HG02870 (cell line): ENCODE data around the gene GOLGA7B.

Experiments used
- ATAC-seq: cut with Tn5 transposase; IDR thresholded peaks from one replicate; pipeline ENCODE4 v1.9.1; 2021; ENCODE audit warnings: mild to moderate bottlenecking, moderate library complexity; ENCODE audit not compliant: unreplicated experiment

The GOLGA7B gene

DNA sequence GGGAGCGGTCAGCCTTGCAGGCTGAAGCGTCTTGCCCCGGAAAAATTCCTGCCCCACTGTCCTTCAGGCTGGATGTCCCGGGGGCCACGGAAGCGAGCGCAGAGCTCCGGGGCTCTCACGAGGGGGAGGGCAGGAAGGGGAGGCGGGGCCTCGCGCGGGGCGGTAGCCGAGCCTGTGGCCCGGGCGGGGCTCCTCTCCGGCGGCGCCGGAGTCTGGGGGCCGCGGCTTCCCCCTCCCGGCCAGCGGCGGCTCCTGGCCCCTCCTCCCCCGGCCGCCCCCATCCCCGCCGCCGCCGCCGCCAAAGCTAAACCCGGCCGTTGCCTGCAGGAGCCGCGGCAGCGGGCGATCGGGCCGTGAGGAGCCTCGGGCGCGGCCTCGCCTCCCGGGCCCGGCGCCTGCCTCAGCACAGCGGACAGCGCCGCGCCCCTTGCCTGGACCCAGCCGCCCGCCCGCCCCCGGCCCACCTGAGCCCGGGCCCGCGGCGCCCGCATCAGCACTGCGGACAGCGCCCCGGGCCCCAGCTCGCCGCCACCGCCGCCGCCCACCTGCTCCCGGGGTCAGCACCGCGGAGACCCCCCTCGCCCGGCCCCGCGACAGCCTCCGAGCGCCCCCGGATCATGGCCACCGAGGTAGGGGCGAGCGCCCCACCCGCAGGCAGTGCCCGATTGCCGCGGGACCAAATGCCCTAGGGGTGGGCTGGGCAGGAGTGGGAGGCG, at the start of gene GOLGA7B:
Gene GOLGA7B, plus strand, starts transcription at position 157 of the 716 bp plus-strand sequence. Its CDS starts 461 bp downstream, at position 618.
- ATAC-seq = no peak

DNA sequence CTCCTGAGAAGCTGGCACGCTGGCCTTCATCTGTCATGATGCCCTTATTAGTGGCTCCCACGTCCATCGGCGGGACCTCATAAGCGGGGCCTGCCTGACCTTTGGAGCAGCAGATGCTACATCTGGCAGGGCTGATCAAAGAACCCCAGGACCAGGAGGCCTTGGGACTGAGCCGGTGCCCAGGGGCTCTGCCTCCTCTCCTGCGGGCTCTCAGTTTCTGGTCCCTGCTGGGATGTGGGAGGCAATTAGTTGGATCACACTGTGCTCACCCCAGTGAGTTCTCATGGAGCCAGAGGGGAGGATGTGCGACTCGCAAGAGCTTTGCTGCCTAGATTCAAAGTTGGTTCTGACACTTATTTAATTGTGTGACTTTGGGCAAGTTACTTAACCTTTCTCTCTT, 49.2 kb upstream of the GOLGA7B start:
- ATAC-seq = no peak

DNA sequence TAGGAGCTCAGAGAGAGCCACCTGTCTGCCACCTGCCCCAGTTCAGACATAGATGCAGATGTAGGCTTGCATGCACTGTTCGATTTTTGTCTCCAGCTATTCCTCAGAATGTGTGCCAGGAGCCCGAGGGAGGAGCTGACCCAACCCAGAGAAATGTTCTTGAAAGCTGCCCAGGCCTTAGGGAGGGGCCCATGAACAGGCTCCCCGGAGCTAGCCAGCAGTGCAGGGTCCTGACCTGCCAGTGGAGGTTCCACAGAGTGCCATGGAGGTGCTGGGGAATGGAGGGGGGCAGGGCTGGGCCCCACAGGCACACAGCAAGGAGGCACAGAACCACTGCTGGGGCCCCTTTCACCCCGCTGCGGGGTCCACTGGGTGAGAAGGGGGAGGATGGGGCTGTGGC, 48.2 kb upstream of the GOLGA7B start:
- no peak for ATAC-seq

DNA sequence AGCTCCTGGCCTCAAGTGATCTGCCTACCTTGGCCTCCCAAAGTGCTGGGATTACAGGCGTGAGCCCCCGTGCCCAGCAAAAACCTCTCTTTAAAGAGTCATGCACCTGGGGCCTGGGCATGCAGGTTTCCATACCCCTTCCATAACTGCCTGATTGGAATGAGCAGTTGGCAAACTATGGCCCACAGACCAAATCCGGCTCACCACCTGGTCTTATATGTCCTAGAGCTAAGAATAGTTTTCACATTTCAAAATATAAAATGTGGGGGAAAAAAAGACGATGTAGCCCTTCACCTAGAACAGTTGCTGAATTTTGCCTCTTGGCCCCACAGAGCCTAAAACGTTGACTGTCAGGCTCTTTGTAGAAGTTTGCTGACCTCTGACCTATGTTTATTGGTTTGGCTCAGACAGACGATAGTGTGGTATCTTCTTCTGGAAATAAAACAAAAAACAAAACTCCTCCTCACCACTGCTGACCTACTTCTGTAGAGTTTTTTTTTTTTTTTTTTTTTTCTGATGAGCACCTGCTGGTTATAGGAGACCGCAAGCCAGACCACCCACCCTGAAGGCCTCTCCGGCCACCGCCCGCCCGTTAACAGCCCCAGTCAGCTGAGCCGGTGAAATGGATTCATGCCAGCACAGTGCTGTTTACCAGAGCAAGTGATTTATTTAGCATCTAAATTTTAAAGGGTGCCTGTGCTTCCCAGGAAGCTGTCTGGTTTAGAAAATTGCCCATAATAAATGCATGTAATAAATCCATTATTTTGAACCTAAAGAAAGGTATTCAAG, 44.4 kb upstream of the GOLGA7B start:
- ATAC-seq = no peak

DNA sequence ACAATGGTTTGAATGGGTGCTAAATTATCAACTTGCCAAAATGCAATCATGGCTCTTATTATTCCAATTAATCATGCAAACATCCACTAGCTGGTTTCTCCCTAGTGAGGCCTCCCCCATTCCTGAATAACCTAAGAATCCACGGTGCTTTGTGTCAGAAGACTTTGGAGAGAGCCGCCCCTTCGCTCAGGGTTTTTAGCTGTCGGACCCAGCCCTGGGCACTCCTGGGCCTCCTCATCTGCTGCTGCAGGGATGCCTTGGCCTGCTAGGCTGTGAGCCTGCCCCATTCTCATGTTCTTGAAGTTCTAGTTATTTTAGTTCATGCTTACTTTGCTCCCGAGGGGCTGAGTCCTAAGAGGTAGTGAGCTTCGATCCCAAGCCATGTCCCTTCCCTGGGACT, 43.7 kb upstream of the GOLGA7B start:
- ATAC-seq = no peak

DNA sequence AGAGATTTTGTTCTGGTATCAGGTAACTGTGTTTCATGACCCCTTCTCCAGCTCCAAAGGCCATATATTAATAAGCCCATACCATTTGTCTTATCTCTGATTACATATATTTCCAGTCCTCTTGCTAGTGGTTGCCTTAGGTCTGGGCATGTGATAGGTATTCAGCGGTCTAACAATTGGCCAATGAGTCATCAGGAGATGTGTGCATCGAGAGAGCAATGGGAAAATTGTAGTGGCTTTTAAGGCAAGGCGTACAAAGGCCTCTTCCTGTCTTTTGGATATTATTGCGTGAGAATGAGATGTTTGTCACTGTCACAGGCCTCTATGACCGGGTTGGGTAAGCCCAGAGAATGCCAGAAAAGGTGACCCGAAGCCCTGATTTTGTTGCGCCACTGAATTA, 39.2 kb upstream of the GOLGA7B start:
- ATAC-seq = no peak

DNA sequence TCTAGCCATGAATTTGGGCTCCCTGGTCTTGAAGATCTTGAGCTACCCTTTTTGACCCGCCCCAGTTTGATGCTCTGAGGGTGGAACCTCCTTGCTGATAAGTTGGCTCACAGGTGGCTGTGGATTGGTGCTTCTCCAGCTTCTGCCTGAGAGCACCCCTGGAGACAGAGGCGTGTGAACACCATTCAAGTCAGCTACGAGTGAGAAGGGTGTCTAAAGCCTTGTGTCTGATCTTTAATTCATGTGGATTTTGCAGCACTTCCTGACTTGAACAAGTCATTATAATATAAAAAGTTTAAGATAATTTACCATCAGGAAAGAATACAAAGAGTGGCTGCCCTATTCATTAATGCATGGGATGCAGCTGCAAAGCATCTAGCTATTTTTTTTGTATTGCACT, 37.7 kb upstream of the GOLGA7B start:
- no peak for ATAC-seq

DNA sequence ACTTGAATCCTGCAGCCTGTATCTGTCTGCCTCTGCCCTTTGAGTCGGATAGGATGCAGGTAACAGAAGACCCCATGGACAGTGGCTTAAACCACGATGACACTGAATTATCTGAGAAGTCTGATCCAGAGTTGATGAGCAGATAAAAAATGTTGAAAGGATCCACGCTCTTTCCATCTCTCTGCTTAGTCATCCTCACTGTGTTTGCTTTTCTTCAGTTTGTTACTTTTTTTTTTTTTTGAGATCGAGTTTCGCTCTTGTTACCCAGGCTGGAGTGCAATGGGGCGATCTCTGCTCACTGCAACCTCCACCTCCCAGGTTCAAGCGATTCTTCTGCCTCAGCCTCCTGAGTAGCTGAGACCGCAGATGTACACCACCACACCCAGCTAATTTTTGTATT, 36.9 kb upstream of the GOLGA7B start:
- ATAC-seq = no peak

DNA sequence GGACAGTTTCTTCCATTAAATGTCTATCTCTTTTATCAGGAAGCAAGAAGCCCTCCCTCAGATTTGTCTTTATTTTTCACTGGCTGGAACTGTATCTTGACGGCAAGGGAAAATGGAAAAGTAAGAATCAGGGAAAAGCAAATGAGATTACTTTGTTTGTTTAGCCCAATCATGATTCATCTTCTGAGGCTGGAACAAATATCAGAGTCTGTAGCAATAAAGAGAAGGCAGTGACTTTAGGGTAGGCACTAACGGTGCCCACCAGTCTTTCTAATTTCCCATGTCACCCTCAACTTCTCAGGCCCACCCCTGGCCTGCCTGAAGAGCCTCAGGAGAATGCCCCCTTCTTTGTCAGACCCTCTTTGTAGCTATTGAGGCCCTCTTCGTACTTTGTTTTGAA, 36.3 kb upstream of the GOLGA7B start:
- ATAC-seq = no peak

DNA sequence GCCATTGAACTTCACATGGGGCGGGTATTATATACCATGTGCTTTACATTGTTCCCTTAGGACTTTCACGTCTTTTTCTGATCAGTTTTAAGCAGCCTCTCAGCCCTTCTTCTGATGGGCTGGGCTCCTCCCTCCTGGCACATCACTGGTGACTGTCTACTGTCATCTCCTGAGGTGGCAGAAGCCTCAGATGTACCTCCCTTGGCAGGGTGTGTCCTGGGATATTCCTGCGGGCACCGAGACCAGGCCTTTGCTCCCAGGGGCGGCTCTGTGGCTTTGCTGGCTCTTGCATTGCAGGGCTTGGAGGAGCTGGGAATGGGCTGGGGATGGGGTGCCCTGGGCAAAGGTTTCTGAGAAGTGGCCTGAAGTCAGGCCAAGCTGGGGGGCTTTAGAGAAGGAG, 34.6 kb upstream of the GOLGA7B start:
- ATAC-seq = no peak

DNA sequence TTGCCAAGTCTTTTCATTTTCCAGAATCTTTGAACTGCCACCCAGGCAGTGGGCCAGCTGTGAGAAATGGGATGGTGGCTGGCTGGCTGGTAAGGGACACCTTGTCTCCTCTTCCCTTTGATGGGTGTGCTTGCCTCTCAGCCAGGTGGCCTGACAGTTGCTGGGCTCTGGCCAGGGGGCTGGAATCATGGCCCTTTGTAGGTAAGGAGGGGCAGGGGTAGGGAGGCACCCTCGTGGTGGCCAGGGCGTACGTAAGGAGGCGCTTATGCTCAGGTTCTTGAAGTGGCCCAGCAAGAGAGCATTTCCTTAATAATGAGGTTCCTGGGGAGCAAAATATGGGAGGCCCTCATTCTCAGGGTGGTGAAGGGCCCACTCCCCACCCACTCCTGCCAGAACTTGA, 33.0 kb upstream of the GOLGA7B start:
- ATAC-seq = no peak

DNA sequence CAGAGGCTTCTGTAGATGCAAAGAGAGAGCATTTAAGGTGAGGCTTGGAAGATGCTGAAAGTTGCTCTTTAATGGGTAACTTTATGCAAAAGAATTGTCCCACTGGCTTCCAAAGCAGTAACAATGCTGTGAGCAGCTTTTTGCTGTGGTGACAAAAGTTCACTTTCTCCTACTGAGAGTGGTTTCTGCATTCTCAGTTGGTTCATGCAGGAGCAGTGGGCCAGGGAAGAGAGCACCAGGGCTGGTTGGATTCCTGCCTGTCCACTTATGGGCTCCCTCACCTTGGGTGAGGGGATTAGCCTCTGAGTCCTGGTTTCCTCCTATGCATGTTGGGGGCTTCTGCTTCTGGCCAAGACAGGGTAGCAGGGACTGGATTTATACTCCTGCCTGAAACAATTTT, 31.1 kb upstream of the GOLGA7B start:
- ATAC-seq = no peak

DNA sequence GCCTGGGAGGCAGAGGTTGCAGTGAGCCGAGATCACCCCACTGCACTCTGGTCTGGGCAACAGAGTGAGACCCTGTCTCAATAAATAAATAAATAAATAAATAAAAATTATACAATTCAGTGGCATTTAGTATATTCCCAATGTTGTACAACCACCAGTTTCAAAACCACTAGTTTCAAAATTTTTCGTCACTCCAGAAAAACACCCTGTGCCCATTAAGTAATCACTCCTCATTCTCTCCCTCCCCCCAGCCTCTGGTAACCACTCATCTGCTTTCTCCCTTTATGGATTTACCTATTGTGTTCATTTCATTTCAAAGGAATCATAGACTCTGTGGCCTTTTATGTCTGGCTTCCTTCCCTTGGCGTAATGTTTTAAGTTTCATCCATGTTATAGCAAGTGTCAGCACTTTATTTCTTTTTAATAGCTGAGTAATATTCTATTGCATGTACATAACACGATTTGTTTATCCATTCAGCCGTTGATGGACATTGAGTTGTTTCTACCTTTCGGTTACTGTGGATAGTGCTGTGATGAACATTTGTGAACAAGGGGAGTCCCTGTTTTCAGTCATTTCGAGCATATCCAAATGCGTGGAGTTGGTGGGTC, 29.4 kb upstream of the GOLGA7B start:
- ATAC-seq = no peak

DNA sequence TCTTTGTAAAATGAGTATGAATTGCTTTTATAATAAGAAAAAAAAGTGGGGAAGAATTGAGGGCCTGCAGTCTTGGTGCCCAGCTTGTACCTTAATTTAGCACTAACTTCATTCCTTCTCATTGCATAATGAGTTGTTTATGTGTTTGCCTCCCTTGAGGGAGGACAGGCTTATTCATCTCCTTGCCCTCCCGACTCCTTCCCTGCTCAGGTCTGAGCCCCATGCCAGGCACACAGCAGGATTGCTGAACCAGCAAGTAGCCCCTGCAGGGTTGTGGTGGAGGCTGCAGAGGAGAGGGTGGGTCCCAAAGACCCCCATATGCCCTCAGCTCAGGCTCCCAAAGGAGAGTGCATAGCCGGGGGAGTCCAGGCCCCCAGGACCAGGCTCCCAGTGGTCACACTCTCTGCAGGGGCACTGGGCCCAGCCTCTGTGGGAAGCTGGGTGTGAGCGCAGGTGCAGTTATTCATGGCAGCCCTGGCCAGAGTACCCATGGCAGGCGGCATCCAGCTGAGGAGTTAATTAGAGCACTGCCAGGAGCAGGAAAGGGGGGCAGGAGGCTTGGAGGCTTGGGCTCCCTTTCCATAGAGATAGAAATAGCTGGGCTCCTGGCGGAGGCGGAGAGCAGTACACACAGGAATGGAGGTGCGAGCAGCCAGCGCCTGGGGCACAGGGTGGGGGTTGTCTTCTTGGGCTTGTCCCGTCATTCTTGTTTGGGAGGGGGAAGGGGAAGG, 28.2 kb upstream of the GOLGA7B start:
- ATAC-seq = no peak

DNA sequence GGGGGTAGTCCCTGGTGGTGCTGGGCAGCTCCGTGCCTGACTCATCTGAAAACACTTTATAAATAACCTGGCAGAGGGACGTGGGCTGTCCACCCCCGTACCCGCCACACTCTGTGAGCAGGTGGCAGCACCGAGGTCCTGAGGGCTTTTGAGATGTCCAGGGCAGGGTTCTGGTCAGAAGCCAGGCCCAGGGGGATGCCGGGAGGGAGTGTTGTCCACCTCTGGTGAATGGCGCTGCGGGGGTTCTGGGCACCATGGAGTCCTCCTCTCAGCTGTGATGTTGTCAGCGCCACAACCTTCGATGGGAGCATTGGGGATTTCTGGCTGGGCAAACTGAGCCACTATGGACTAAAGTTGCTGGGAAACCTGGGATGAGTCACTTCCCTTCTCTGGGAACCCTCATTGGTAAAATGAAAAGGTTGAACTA, 27.4 kb upstream of the GOLGA7B start:
- ATAC-seq = no peak

DNA sequence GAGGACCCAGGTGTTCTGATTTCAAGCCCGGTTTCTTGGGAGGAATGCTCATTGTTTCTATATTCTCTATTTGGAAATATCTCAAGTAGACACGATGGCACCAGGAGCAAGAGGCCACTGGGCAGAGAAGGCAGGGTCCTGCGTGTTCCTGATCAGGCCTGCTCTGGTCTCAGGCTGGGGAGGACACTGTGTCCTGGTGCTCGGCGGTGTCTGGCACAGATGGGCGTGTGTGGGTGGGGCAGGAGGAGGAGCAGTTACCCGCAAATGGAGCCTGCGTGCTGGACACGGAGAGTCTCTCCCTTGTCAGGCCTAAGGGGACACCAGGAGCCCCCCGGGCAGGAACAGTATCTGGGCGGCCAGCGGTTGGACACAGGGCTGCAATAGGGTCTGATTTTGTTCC, 25.9 kb upstream of the GOLGA7B start:
- no peak for ATAC-seq

DNA sequence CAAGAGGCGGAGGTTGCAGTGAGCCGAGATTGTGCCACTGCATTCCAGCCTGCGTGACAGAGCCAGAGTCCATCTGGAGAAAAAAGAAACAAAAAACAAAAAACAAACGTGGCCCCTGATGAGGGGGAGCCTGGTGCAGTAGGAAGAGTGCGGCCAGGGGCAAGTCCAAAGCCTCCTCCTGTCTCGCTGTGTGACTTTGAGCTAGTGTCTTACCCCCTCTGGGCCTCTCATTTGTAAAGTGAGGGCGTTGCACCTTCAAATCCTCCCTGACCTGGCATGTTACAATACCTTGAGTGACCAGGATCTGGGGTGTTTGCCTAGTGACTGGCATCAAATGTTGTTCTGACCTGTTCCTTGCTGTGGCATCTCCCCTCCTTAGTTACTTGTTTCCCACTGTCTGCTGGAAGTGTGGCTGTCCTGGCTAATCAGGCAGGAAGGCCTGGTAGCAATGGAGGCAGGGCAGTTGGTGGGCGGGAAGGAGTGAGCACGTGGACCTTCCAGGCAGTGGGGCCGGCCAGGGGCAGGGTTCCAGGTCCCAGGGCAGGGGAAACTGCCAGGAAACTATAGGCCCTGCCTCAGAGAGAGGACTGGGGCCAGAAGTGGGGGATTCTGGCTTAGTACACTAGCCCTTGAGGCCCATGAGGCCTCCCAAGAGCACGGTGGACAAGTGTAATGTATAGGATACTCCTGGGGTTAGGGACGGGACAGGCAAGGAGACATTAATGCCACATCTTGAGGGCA, 24.5 kb upstream of the GOLGA7B start:
- ATAC-seq = no peak

DNA sequence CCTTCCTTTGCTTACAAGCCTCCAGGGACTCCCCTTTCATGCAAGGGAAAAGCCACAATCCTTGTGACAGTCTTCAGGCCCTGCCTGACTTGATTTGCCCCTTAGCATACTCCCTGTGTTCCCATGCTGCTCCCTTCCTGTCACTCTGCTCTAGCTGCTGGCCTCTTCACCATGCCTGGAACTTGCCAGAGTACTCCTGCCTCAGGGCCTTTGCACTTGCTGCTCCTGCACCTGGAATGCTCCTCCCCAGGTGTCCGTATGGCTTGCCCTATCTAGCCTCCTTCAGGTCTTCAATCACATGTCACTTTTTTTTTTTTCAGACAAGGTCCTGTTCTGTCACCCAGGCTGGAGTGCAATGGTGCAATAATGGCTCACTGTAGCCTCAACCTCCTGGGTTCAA, 22.8 kb upstream of the GOLGA7B start:
- no peak for ATAC-seq

DNA sequence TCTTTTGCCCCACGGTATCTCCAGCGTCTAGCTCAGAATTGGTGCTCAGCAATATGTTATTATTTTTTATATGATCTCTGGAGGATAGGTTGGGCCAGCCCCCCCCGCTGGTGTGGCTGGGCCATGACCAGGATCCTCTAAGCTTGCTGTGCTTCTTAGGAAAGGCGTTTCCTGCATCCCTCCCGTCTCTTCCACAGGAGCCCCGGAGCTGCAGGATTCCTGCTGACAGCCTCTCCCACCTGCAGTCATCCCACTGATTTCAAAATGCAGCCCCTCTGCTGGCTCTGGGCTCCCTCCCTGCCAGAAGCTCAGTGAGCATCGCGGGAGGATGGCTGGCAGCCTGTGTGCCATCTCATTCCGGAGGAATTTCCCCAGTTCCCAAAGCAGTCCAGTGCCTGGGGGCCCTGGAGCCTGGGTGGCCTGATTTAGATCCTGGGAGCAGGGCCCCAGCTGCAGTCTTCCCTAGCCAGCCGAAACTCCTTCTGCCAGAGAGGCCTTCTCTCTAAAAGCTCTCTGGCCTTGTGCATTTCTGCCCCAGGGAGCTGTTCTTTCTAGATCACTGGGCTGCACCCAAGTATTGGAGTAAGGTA, 21.8 kb upstream of the GOLGA7B start:
- no peak for ATAC-seq

DNA sequence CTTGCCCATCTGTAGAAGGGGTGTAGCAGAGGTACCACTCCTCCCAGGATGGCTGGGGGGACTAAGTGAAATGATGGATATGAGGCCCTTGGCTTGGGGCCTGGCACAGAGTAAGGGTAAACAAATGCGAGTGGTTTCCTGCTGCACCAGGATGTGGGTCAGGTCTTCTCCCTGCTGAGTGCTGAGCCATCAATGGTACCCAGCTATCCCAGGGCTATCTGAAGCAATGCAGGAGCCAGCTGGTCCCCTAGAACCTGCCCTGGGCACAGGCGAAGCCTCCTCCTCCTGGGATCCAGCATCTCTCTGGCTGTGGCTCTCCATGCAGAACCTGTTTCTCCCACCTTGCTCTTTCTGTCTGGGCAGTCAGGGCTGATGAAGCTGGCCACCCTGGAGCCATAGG, 20.9 kb upstream of the GOLGA7B start:
- ATAC-seq = no peak
